ENCODE results near the gene AFG3L2. TPM values are rescaled to one million over a fixed set of nuclear protein-coding genes. Genes with fewer than 3 reads are reported as not detected.

The AFG3L2 gene
- total and polyA plus RNA-seq, 4 donors = 22.5 to 55.4 (median 27.6) TPM

DNA sequence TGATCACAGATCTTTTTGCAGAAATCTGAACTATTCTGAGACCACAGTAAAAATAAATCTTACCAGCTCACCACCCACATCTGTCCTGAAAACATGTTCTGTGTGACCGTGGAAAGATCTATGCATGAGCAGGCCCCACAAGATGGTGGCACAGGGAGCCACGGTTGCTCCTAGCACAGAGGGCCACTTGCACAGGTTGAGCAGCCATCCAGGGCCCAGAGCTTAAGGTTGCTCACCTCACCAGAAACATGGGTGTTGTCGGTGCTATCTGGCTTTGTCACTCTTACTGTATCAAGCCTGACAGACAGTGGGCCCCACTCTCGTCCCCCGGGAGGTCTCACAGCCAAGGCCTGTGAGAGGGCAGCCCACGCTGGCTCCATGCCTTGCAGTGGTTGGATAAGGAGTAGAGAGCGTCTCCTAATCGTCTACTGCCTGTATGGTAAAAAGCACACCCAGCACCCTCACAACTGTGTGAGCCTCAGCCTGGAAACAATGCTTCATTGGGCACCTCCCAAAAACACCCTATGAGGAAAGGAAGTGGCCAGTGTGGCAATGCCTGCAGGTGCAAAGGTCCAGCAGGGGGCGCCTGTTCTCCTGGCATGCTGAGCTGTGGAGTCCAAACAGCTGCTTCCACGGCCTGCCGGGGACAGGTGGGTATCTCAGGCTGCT, 49.4 kb downstream of the AFG3L2 start:
- no peak overlapping the region for H3K27ac ChIP-seq (ENCODE audit: low read depth in 1 of 2, low read length in 2 of 2)
- DNase-seq (ENCODE audit: low spot score) = peak; percentile 94
- peak in 1 of 2 donors; percentile 27 for TF ChIP-seq HNF4A (conservative IDR thresholded peaks at IDR 0.05)
- peak in 1 of 2 donors; percentile 73 for TF ChIP-seq RAD21 (IDR thresholded peaks at IDR 0.05)
- TF ChIP-seq SP1 (IDR thresholded peaks at IDR 0.05) = no peak
- TF ChIP-seq, protein P1, sequence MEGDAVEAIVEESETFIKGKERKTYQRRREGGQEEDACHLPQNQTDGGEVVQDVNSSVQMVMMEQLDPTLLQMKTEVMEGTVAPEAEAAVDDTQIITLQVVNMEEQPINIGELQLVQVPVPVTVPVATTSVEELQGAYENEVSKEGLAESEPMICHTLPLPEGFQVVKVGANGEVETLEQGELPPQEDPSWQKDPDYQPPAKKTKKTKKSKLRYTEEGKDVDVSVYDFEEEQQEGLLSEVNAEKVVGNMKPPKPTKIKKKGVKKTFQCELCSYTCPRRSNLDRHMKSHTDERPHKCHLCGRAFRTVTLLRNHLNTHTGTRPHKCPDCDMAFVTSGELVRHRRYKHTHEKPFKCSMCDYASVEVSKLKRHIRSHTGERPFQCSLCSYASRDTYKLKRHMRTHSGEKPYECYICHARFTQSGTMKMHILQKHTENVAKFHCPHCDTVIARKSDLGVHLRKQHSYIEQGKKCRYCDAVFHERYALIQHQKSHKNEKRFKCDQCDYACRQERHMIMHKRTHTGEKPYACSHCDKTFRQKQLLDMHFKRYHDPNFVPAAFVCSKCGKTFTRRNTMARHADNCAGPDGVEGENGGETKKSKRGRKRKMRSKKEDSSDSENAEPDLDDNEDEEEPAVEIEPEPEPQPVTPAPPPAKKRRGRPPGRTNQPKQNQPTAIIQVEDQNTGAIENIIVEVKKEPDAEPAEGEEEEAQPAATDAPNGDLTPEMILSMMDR (IDR thresholded peaks at IDR 0.05; ENCODE audit: low read depth, low read length, missing input control) = peak; percentile 57
- TF ChIP-seq, protein P2, sequence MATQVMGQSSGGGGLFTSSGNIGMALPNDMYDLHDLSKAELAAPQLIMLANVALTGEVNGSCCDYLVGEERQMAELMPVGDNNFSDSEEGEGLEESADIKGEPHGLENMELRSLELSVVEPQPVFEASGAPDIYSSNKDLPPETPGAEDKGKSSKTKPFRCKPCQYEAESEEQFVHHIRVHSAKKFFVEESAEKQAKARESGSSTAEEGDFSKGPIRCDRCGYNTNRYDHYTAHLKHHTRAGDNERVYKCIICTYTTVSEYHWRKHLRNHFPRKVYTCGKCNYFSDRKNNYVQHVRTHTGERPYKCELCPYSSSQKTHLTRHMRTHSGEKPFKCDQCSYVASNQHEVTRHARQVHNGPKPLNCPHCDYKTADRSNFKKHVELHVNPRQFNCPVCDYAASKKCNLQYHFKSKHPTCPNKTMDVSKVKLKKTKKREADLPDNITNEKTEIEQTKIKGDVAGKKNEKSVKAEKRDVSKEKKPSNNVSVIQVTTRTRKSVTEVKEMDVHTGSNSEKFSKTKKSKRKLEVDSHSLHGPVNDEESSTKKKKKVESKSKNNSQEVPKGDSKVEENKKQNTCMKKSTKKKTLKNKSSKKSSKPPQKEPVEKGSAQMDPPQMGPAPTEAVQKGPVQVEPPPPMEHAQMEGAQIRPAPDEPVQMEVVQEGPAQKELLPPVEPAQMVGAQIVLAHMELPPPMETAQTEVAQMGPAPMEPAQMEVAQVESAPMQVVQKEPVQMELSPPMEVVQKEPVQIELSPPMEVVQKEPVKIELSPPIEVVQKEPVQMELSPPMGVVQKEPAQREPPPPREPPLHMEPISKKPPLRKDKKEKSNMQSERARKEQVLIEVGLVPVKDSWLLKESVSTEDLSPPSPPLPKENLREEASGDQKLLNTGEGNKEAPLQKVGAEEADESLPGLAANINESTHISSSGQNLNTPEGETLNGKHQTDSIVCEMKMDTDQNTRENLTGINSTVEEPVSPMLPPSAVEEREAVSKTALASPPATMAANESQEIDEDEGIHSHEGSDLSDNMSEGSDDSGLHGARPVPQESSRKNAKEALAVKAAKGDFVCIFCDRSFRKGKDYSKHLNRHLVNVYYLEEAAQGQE (IDR thresholded peaks at IDR 0.05) = no peak
- H3K4me3 ChIP-seq (ENCODE audit: low read depth in 1 of 3, low read length in 3 of 3) = no peak overlapping the region
- H3K9me3 ChIP-seq (ENCODE audit: control insufficient read depth in 4 of 4, low read length in 3 of 4) = no peaks in the 10 kb centered on the region
- no peaks in the 10 kb centered on the region for H3K27me3 ChIP-seq (ENCODE audit: control insufficient read depth in 4 of 4, insufficient read depth in 4 of 4, low read length in 3 of 4)
- WGBS = 77% methylated on average over 11 of the region's 11 CpGs
- no peaks in the 10 kb centered on the region for H3K4me1 ChIP-seq (ENCODE audit: control insufficient read depth in 4 of 4, insufficient read depth in 4 of 4, low read length in 3 of 4)
- H3K36me3 ChIP-seq (ENCODE audit: control insufficient read depth in 4 of 4, insufficient read depth in 3 of 4, low read depth in 1 of 4, low read length in 3 of 4) = peaks cover 22 to 53% (median 34%) of the 10 kb centered on the region in 4 donors
- no peak overlapping the region for H3K9ac ChIP-seq (ENCODE audit: low read depth in 1 of 2, low read length in 2 of 2)

DNA sequence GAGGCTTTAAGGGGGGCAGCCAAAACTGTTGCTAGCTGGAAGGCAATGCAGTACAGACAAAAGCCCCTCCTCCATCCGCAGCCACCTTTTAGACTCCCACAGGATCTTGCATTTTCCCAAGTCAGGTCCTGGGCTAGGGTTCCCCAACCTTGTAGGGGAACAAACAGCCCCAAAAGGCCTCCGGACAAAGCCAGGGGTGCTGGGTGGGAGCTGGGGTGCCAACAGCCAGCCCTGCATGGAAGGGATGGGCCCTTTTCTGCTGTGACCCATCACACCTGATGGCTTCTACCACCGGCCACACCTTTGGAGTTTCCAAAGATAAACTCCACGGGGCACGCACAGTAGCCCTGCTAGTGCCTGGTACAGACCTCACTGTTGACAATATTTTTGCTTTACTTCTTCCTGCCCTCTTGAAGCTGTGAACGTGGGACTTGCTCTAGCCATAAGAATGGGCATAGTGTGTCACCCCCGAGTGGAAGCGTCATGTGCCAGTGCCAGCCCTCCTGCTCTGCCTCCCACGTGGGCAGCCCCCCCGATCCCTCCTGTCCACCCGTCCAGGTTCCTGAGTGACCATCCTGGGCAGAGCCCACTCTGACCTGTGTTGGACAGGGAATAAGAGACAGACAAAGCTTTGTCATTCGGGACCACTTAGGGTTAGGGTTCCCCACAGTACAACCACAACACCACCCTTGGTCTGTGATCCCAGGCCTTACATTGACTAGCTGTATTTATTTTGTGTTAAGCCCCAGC, 50.1 kb downstream of the AFG3L2 start:
- no peak for DNase-seq (ENCODE audit: low spot score)

DNA sequence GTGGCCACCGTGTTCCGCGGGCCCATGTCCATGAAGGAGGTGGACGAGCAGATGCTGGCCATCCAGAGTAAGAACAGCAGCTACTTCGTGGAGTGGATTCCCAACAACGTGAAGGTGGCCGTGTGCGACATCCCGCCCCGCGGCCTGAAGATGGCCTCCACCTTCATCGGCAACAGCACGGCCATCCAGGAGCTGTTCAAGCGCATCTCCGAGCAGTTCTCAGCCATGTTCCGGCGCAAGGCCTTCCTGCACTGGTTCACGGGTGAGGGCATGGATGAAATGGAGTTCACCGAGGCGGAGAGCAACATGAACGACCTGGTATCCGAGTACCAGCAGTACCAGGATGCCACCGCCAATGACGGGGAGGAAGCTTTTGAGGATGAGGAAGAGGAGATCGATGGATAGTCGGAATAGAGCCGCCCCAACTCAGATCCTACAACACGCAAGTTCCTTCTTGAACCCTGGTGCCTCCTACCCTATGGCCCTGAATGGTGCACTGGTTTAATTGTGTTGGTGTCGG, 51.2 kb downstream of the AFG3L2 start:
- no peak for DNase-seq (ENCODE audit: low spot score)
- 98% methylated on average over 29 of the region's 29 CpGs for WGBS
- Histone ChIP-seq H3K9ac (ENCODE audit: low read depth in 1 of 2, low read length in 2 of 2) (no peak overlapping the region), H3K27me3 (ENCODE audit: control insufficient read depth in 4 of 4, insufficient read depth in 4 of 4, low read length in 3 of 4) (no peaks in the 10 kb centered on the region), H3K27ac (ENCODE audit: low read depth in 1 of 2, low read length in 2 of 2) (no peak overlapping the region), H3K36me3 (ENCODE audit: control insufficient read depth in 4 of 4, insufficient read depth in 3 of 4, low read depth in 1 of 4, low read length in 3 of 4) (peaks cover 24 to 52% (median 33%) of the 10 kb centered on the region in 4 donors), H3K4me1 (ENCODE audit: control insufficient read depth in 4 of 4, insufficient read depth in 4 of 4, low read length in 3 of 4) (no peaks in the 10 kb centered on the region), H3K4me3 (ENCODE audit: low read depth in 1 of 3, low read length in 3 of 3) (no peak overlapping the region), H3K9me3 (ENCODE audit: control insufficient read depth in 4 of 4, low read length in 3 of 4) (no peaks in the 10 kb centered on the region)
- TF ChIP-seq NR2F2 (IDR thresholded peaks at IDR 0.05) (no peak), GABPA (IDR thresholded peaks at IDR 0.05 in 1 of 2, conservative IDR thresholded peaks at IDR 0.05 in 1 of 2) (no peak), RXRA (IDR thresholded peaks at IDR 0.05) (no peak), HNF4G (IDR thresholded peaks at IDR 0.05) (no peak)
- TF ChIP-seq, protein P3, sequence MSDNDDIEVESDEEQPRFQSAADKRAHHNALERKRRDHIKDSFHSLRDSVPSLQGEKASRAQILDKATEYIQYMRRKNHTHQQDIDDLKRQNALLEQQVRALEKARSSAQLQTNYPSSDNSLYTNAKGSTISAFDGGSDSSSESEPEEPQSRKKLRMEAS (IDR thresholded peaks at IDR 0.05) = no peak
- TF ChIP-seq, protein P1 (IDR thresholded peaks at IDR 0.05; ENCODE audit: low read depth, low read length, missing input control) = no peak
- TF ChIP-seq, protein P4, sequence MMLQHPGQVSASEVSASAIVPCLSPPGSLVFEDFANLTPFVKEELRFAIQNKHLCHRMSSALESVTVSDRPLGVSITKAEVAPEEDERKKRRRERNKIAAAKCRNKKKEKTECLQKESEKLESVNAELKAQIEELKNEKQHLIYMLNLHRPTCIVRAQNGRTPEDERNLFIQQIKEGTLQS (IDR thresholded peaks at IDR 0.05) = no peak

More for the DNA sequence above, 50.1 kb downstream of the AFG3L2 start:
- Histone ChIP-seq H3K27me3 (ENCODE audit: control insufficient read depth in 4 of 4, insufficient read depth in 4 of 4, low read length in 3 of 4) (no peaks in the 10 kb centered on the region), H3K9me3 (ENCODE audit: control insufficient read depth in 4 of 4, low read length in 3 of 4) (no peaks in the 10 kb centered on the region), H3K27ac (ENCODE audit: low read depth in 1 of 2, low read length in 2 of 2) (no peak overlapping the region), H3K36me3 (ENCODE audit: control insufficient read depth in 4 of 4, insufficient read depth in 3 of 4, low read depth in 1 of 4, low read length in 3 of 4) (peaks cover 24 to 53% (median 34%) of the 10 kb centered on the region in 4 donors), H3K4me1 (ENCODE audit: control insufficient read depth in 4 of 4, insufficient read depth in 4 of 4, low read length in 3 of 4) (no peaks in the 10 kb centered on the region), H3K9ac (ENCODE audit: low read depth in 1 of 2, low read length in 2 of 2) (no peak overlapping the region), H3K4me3 (ENCODE audit: low read depth in 1 of 3, low read length in 3 of 3) (no peak overlapping the region)
- WGBS = 94% methylated on average over 12 of the region's 12 CpGs
- TF ChIP-seq, protein P3 (IDR thresholded peaks at IDR 0.05) = no peak
- TF ChIP-seq, protein P4 (IDR thresholded peaks at IDR 0.05) = no peak
- no peak for TF ChIP-seq HNF4G (IDR thresholded peaks at IDR 0.05)
